A549 (cell line): ENCODE measurements around the gene MUC5AC. TPM values are rescaled to one million over a fixed set of nuclear protein-coding genes. Genes with fewer than 3 reads are reported as not detected.

Experiments used
- ATAC-seq, 2 experiments: fragments of 200-7000 bp in 1 of 2; fragments of >200 bp in 1 of 2; cut with Nextera tagmentation in 1 of 2; cut with Tn5 transposase in 1 of 2; 3 replicates each; pipeline versions ENCODE4 v1.8.0 to v1.9.1; 2018 to 2020; ENCODE audit warnings: mild to moderate bottlenecking in 1 of 2, moderate library complexity in 1 of 2
- CTCF ChIA-PET: fragments of 300-600 bp; sonication (Branson Sonifier 250); formaldehyde crosslinking; extraction: SDS; loops from one replicate; lab custom pipeline; 2021; ENCODE audit warnings: antibody characterized with exemption, inconsistent platforms; lab: Yijun Ruan, JAX
- POLR2A ChIA-PET: fragments of 350-600 bp; formaldehyde crosslinking; extraction: SDS; loops from one replicate; lab custom pipeline; 2021; ENCODE audit warnings: antibody characterized with exemption, inconsistent platforms; lab: Yijun Ruan, JAX
- DNase-seq, 2 experiments: peaks; one replicate each; pipeline versions ENCODE4 v3.0.0 to v3.0.0-alpha.2; 2011 to 2016; ENCODE audit warnings: low read depth in 1 of 2, low spot score in 1 of 2
- FAIRE-seq: peaks from 2 replicates; lab custom pipeline; 2011; peaks lifted over from hg19 to GRCh38; lab: Jason Lieb, UNC
- H3K27ac ChIP-seq, 2 experiments: fragments of >200 bp; sonication (Bioruptor Twin); formaldehyde crosslinking; 3 replicates each; pipeline ENCODE4 v1.5.1; 2016 to 2017
- H3K4me1 ChIP-seq: fragments of >200 bp; sonication (Bioruptor Twin); formaldehyde crosslinking; 3 replicates; pipeline ENCODE4 v1.6.1; 2016
- H3K4me2 ChIP-seq: fragments of >200 bp; sonication (Bioruptor Twin); formaldehyde crosslinking; 3 replicates; pipeline ENCODE4 v1.6.1; 2016
- H3K4me3 ChIP-seq: fragments of >200 bp; sonication (Bioruptor Twin); formaldehyde crosslinking; 3 replicates; pipeline ENCODE4 v1.5.1; 2016
- H3K9me3 ChIP-seq: fragments of >200 bp; sonication (Bioruptor Twin); formaldehyde crosslinking; 3 replicates; pipeline ENCODE4 v1.6.1; 2016
- CBX8 ChIP-seq: fragments of 200-600 bp; sonication (generic); IDR thresholded peaks from 2 replicates; pipeline ENCODE4 v1.6.1; 2016
- FOSL2 ChIP-seq, 2 experiments: fragments of 450-650 bp in 1 of 2; fragments of >200 bp in 1 of 2; sonication (Bioruptor Twin) in 1 of 2; formaldehyde crosslinking; IDR thresholded peaks; 2 replicates each; pipeline versions ENCODE4 v1.5.0 to v1.6.1; 2016 to 2020; ENCODE audit warnings: mild to moderate bottlenecking in 1 of 2, moderate library complexity in 1 of 2
- FOXS1 ChIP-seq: fragments of 250-450 bp; sonication (Bioruptor Pico); IDR thresholded peaks from 2 replicates; pipeline ENCODE4 v1.5.0; 2020; ENCODE audit warnings: mild to moderate bottlenecking, moderate library complexity
- HEYL ChIP-seq: fragments of 250-450 bp; sonication (Bioruptor Pico); IDR thresholded peaks from 2 replicates; pipeline ENCODE4 v1.8.0; 2021; ENCODE audit warnings: mild to moderate bottlenecking, moderate library complexity
- HOXA7 ChIP-seq: fragments of 250-450 bp; sonication (Bioruptor Pico); IDR thresholded peaks from 2 replicates; pipeline ENCODE4 v1.5.0; 2020; ENCODE audit warnings: mild to moderate bottlenecking, moderate library complexity
- MYC ChIP-seq: IDR thresholded peaks from 2 replicates; pipeline ENCODE4 v1.6.1; 2012; ENCODE audit warnings: mild to moderate bottlenecking, inconsistent platforms, low read length, improper control_type of control experiment, borderline replicate concordance
- NPAS2 ChIP-seq: fragments of 250-450 bp; sonication (Bioruptor Pico); IDR thresholded peaks from 2 replicates; pipeline ENCODE4 v1.8.0; 2022; ENCODE audit warnings: mild to moderate bottlenecking, moderate library complexity, borderline replicate concordance
- TFCP2L1 ChIP-seq: fragments of 250-450 bp; sonication (Bioruptor Pico); IDR thresholded peaks from 2 replicates; pipeline ENCODE4 v1.5.0; 2021; ENCODE audit warnings: mild to moderate bottlenecking
- ZFP36 ChIP-seq: fragments of 450-650 bp; IDR thresholded peaks from 2 replicates; pipeline ENCODE4 v1.6.1; 2014; ENCODE audit warnings: borderline replicate concordance; ENCODE audit not compliant: partially characterized antibody
- ZSCAN20 ChIP-seq: fragments of 250-450 bp; sonication (Bioruptor Pico); IDR thresholded peaks from 2 replicates; pipeline ENCODE4 v1.8.0; 2022; ENCODE audit warnings: mild to moderate bottlenecking, moderate library complexity
- WGBS: methylation state at CpG from one replicate; pipeline ENCODE4 v1.1.6; 2017; ENCODE audit errors: missing lambda C conversion rate; 5-methylcytosine and 5-hydroxymethylcytosine counted together
- polyA plus RNA-seq, 4 experiments: library from polyadenylated mRNA; depleted of rRNA in 3 of 4; stranded (reverse); fragments of >200 nt; fragmentation: RNase III in 1 of 4; extraction: RNeasy Plus Mini Kit Qiagen cat#74134 plus additional on column Dnase treatment in 1 of 4; gene quantifications; 2 replicates in 3 of 4; 3 replicates in 1 of 4; pipeline ENCODE4 v1.2.3, GENCODE V29; 2011 to 2017
- TF ChIP-seq, protein P1 (sequence below): fragments of 200-600 bp; sonication (generic); IDR thresholded peaks from 2 replicates; pipeline ENCODE4 v1.6.1; 2016; ENCODE audit warnings: antibody characterized with exemption, mild to moderate bottlenecking, moderate library complexity
- TF ChIP-seq, protein P2 (sequence below): IDR thresholded peaks from 2 replicates; pipeline ENCODE4 v1.6.1; 2012
- TF ChIP-seq, protein P3 (sequence below): fragments of 450-650 bp; IDR thresholded peaks from 2 replicates; pipeline ENCODE4 v1.6.1; 2014; ENCODE audit warnings: antibody characterized with exemption
- TF ChIP-seq, protein P4 (sequence below): fragments of >200 bp; sonication (Bioruptor Twin); formaldehyde crosslinking; IDR thresholded peaks from 3 replicates; pipeline ENCODE4 v1.5.1; 2016
- TF ChIP-seq, protein P5 (sequence below): IDR thresholded peaks from 2 replicates; pipeline ENCODE4 v1.6.1; 2012; ENCODE audit warnings: low read depth, borderline replicate concordance
- TF ChIP-seq, protein P6 (sequence below): fragments of 250-450 bp; sonication (Bioruptor Pico); IDR thresholded peaks from 2 replicates; pipeline ENCODE4 v1.5.0; 2021; ENCODE audit warnings: mild to moderate bottlenecking, moderate library complexity, borderline replicate concordance

The MUC5AC gene
- polyA plus RNA-seq, 2 of the 4 experiments (the other 2 are of a cell fraction): 0.18 to 7.4 TPM

DNA sequence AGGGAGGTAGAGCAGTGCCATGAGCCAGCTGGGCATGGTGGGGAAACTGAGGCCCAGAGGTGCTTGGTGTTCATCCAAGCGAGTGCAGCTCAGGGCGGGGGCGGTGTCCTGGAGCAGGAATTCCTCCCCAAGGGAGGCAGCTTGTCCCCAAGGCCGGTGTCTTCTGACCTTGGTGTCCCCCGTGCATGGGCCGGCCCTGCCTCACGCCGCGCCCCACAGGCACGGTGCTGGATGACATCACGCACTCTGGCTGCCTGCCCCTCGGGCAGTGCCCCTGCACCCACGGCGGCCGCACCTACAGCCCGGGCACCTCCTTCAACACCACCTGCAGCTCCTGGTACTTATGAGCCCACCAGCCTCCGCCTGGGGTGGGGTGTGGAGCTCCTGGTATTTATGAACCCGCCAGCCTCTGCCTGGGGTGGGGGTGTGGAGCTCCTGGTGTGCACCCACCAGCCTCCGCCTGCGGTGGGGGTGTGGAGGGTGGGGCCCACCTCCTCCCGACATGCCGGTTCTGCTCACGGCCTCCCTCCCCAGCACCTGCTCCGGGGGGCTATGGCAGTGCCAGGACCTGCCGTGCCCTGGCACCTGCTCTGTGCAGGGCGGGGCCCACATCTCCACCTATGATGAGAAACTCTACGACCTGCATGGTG lies 71.8 kb downstream of the MUC5AC start (continued):
- TF ChIP-seq, protein P1, sequence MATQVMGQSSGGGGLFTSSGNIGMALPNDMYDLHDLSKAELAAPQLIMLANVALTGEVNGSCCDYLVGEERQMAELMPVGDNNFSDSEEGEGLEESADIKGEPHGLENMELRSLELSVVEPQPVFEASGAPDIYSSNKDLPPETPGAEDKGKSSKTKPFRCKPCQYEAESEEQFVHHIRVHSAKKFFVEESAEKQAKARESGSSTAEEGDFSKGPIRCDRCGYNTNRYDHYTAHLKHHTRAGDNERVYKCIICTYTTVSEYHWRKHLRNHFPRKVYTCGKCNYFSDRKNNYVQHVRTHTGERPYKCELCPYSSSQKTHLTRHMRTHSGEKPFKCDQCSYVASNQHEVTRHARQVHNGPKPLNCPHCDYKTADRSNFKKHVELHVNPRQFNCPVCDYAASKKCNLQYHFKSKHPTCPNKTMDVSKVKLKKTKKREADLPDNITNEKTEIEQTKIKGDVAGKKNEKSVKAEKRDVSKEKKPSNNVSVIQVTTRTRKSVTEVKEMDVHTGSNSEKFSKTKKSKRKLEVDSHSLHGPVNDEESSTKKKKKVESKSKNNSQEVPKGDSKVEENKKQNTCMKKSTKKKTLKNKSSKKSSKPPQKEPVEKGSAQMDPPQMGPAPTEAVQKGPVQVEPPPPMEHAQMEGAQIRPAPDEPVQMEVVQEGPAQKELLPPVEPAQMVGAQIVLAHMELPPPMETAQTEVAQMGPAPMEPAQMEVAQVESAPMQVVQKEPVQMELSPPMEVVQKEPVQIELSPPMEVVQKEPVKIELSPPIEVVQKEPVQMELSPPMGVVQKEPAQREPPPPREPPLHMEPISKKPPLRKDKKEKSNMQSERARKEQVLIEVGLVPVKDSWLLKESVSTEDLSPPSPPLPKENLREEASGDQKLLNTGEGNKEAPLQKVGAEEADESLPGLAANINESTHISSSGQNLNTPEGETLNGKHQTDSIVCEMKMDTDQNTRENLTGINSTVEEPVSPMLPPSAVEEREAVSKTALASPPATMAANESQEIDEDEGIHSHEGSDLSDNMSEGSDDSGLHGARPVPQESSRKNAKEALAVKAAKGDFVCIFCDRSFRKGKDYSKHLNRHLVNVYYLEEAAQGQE: no peak
- TF ChIP-seq, protein P2, sequence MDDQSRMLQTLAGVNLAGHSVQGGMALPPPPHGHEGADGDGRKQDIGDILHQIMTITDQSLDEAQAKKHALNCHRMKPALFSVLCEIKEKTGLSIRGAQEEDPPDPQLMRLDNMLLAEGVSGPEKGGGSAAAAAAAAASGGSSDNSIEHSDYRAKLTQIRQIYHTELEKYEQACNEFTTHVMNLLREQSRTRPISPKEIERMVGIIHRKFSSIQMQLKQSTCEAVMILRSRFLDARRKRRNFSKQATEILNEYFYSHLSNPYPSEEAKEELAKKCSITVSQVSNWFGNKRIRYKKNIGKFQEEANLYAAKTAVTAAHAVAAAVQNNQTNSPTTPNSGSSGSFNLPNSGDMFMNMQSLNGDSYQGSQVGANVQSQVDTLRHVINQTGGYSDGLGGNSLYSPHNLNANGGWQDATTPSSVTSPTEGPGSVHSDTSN: no peak
- no peak for TF ChIP-seq HEYL (CRISPR knock-in tag)
- no peak for TF ChIP-seq NPAS2 (CRISPR knock-in tag)
- no peak for TF ChIP-seq MYC
- TF ChIP-seq ZFP36: no peak
- TF ChIP-seq, protein P3, sequence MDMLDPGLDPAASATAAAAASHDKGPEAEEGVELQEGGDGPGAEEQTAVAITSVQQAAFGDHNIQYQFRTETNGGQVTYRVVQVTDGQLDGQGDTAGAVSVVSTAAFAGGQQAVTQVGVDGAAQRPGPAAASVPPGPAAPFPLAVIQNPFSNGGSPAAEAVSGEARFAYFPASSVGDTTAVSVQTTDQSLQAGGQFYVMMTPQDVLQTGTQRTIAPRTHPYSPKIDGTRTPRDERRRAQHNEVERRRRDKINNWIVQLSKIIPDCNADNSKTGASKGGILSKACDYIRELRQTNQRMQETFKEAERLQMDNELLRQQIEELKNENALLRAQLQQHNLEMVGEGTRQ: no peak
- TF ChIP-seq, protein P4, sequence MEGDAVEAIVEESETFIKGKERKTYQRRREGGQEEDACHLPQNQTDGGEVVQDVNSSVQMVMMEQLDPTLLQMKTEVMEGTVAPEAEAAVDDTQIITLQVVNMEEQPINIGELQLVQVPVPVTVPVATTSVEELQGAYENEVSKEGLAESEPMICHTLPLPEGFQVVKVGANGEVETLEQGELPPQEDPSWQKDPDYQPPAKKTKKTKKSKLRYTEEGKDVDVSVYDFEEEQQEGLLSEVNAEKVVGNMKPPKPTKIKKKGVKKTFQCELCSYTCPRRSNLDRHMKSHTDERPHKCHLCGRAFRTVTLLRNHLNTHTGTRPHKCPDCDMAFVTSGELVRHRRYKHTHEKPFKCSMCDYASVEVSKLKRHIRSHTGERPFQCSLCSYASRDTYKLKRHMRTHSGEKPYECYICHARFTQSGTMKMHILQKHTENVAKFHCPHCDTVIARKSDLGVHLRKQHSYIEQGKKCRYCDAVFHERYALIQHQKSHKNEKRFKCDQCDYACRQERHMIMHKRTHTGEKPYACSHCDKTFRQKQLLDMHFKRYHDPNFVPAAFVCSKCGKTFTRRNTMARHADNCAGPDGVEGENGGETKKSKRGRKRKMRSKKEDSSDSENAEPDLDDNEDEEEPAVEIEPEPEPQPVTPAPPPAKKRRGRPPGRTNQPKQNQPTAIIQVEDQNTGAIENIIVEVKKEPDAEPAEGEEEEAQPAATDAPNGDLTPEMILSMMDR: no peak
- TF ChIP-seq CBX8: no peak

DNA sequence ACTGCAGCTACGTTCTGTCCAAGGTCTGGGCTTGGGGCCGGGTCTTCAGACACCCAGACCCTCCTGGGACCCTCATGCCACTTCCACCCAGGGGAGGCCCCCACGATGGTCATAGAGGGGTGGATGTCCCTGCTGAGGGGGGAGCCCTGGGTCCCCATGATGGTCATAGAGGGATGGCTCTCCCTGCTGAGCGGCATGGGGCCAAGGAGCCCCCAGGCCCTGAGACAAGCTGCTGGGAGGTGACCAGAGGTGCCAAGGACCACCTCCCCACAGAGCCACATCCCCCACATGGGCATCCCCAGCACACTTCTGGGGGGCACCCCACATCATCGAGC lies 72.3 kb downstream of the MUC5AC start:
- DNase-seq: no peak
- Histone ChIP-seq H3K4me2 (no peak overlapping the region), H3K27ac (no peak overlapping the region), H3K4me1 (peaks cover 8% of the 10 kb centered on the region; the same call in 1 of the 3 replicates), H3K9me3 (no peaks in the 10 kb centered on the region), H3K4me3 (no peak overlapping the region)
- TF ChIP-seq, protein P5, sequence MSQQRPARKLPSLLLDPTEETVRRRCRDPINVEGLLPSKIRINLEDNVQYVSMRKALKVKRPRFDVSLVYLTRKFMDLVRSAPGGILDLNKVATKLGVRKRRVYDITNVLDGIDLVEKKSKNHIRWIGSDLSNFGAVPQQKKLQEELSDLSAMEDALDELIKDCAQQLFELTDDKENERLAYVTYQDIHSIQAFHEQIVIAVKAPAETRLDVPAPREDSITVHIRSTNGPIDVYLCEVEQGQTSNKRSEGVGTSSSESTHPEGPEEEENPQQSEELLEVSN: no peak
- TF ChIP-seq HOXA7 (CRISPR knock-in tag) (no peak), FOSL2 (IDR thresholded peaks at IDR 0.05) (no peak), FOSL2 (CRISPR knock-in tag; IDR thresholded peaks at IDR 0.05) (no peak), ZSCAN20 (CRISPR knock-in tag) (no peak), FOXS1 (CRISPR knock-in tag) (no peak), TFCP2L1 (CRISPR knock-in tag) (no peak)
- TF ChIP-seq, protein P6, sequence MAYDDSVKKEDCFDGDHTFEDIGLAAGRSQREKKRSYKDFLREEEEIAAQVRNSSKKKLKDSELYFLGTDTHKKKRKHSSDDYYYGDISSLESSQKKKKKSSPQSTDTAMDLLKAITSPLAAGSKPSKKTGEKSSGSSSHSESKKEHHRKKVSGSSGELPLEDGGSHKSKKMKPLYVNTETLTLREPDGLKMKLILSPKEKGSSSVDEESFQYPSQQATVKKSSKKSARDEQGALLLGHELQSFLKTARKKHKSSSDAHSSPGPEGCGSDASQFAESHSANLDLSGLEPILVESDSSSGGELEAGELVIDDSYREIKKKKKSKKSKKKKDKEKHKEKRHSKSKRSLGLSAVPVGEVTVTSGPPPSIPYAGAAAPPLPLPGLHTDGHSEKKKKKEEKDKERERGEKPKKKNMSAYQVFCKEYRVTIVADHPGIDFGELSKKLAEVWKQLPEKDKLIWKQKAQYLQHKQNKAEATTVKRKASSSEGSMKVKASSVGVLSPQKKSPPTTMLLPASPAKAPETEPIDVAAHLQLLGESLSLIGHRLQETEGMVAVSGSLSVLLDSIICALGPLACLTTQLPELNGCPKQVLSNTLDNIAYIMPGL: no peak
- WGBS: 69% methylated on average over 4 of the region's 5 CpGs
- ATAC-seq: no peak
- POLR2A ChIA-PET: no interaction called here
- FAIRE-seq: no peak
- CTCF ChIA-PET: interaction anchor here (1.1 to 4.0 kb wide), 5 partner anchors 9 to 118 kb away, joined by 3 to 14 read pairs (median 4); no protein-coding TSS in a partner anchor
